Neuronal stem cell (in vitro differentiated cells): ENCODE data around the gene MAPKBP1.
A peak's percentile ranks its signal among the peaks of the same experiment; 100 is the strongest.

Experiments
- DNase-seq: peaks from one replicate; pipeline ENCODE4 v3.0.0-alpha.2; 2013; ENCODE audit warnings: low spot score
- H2AFZ ChIP-seq: one replicate; pipeline ENCODE4 v1.6.1; 2013; ENCODE audit warnings: mild to moderate bottlenecking, low read length, inconsistent platforms
- H2AK5ac ChIP-seq: 2 replicates; pipeline ENCODE4 v1.6.1; 2013; ENCODE audit warnings: low read depth, mild to moderate bottlenecking, inconsistent platforms, low read length, moderate library complexity, mixed read lengths
- H2BK120ac ChIP-seq: 2 replicates; pipeline ENCODE4 v1.6.1; 2013; ENCODE audit warnings: low read depth, mild to moderate bottlenecking, inconsistent platforms, low read length, moderate library complexity, mixed read lengths
- H2BK12ac ChIP-seq: one replicate; pipeline ENCODE4 v1.6.1; 2013; ENCODE audit warnings: low read length, inconsistent platforms
- H2BK15ac ChIP-seq: 2 replicates; pipeline ENCODE4 v1.6.1; 2013; ENCODE audit warnings: mild to moderate bottlenecking, low read length, inconsistent platforms, mixed read lengths
- H2BK5ac ChIP-seq: one replicate; pipeline ENCODE4 v1.6.1; 2013; ENCODE audit warnings: inconsistent platforms, mild to moderate bottlenecking, low read length, moderate library complexity
- H3K14ac ChIP-seq: one replicate; pipeline ENCODE4 v1.6.1; 2013; ENCODE audit warnings: low read length, inconsistent platforms
- H3K18ac ChIP-seq: 2 replicates; pipeline ENCODE4 v1.6.1; 2013; ENCODE audit warnings: low read length, inconsistent platforms
- H3K23ac ChIP-seq: 2 replicates; pipeline ENCODE4 v1.6.1; 2013; ENCODE audit warnings: low read depth, mild to moderate bottlenecking, mixed read lengths, low read length, inconsistent platforms; ENCODE audit not compliant: poor library complexity
- H3K27ac ChIP-seq: replicated peaks from 3 replicates; pipeline ENCODE4 v1.5.1; 2013; ENCODE audit warnings: low read length, inconsistent platforms
- H3K27me3 ChIP-seq, 3 experiments: 2 replicates each; pipeline ENCODE4 v1.6.1; 2013; ENCODE audit warnings: low read length in 3 of 3, mild to moderate bottlenecking in 2 of 3, inconsistent platforms in 1 of 3, low read depth in 1 of 3, mixed read lengths in 1 of 3, moderate library complexity in 1 of 3; ENCODE audit not compliant: control insufficient read depth in 3 of 3, insufficient read depth in 3 of 3
- H3K36me3 ChIP-seq, 2 donors: replicated peaks in 1 of 2; 2 replicates each; pipeline ENCODE4 v1.6.1; 2013; ENCODE audit warnings: low read length in 2 of 2; ENCODE audit not compliant: control insufficient read depth in 2 of 2, insufficient read depth in 2 of 2
- H3K4ac ChIP-seq: 2 replicates; pipeline ENCODE4 v1.6.1; 2013; ENCODE audit warnings: inconsistent platforms, mild to moderate bottlenecking, low read length, moderate library complexity
- H3K4me1 ChIP-seq, 2 donors: 1 replicate in 1 of 2; 2 replicates in 1 of 2; pipeline ENCODE4 v1.6.1; 2013; ENCODE audit warnings: low read length in 2 of 2, low read depth in 1 of 2; ENCODE audit not compliant: control insufficient read depth in 2 of 2, insufficient read depth in 1 of 2
- H3K4me2 ChIP-seq: one replicate; pipeline ENCODE4 v1.6.1; 2013; ENCODE audit warnings: mild to moderate bottlenecking, low read length, inconsistent platforms; ENCODE audit not compliant: insufficient read depth, poor library complexity, severe bottlenecking
- H3K4me3 ChIP-seq, 2 donors: 2 replicates each; pipeline ENCODE4 v1.5.1; 2013; ENCODE audit warnings: low read length in 2 of 2, mild to moderate bottlenecking in 2 of 2, inconsistent platforms in 1 of 2, moderate library complexity in 1 of 2
- H3K79me1 ChIP-seq: one replicate; pipeline ENCODE4 v1.6.1; 2013; ENCODE audit warnings: low read depth, mild to moderate bottlenecking, inconsistent platforms, low read length, moderate library complexity
- H3K9ac ChIP-seq: one replicate; pipeline ENCODE4 v1.6.1; 2013; ENCODE audit warnings: mild to moderate bottlenecking, low read depth, low read length, inconsistent platforms; ENCODE audit not compliant: poor library complexity
- H3K9me3 ChIP-seq, 2 donors: replicated peaks in 1 of 2; 2 replicates each; pipeline versions ENCODE3 to v1.6.1; 2013; ENCODE audit warnings: low read length in 2 of 2, mild to moderate bottlenecking in 2 of 2, inconsistent platforms in 1 of 2, low read depth in 1 of 2, mixed read lengths in 1 of 2, moderate library complexity in 1 of 2; ENCODE audit not compliant: control insufficient read depth in 2 of 2, insufficient read depth in 1 of 2
- H4K8ac ChIP-seq: one replicate; pipeline ENCODE4 v1.6.1; 2013; ENCODE audit warnings: low read depth, mild to moderate bottlenecking, inconsistent platforms, low read length, moderate library complexity
- H4K91ac ChIP-seq: one replicate; pipeline ENCODE4 v1.6.1; 2013; ENCODE audit warnings: low read length, low read depth, mild to moderate bottlenecking, inconsistent platforms; ENCODE audit not compliant: poor library complexity
- WGBS, 2 donors: extraction: QIAGEN DNeasy Blood & Tissue Kit; methylation state at CpG; one replicate each; pipeline ENCODE4 v1.1.7; 2013; ENCODE audit warnings: missing lambda C conversion rate in 2 of 2, mixed read lengths in 1 of 2; ENCODE audit not compliant: insufficient read length in 2 of 2, insufficient replicate concordance in 1 of 2; ENCODE audit errors: extremely low coverage in 2 of 2; 5-methylcytosine and 5-hydroxymethylcytosine counted together

MAPKBP1 gene

DNA sequence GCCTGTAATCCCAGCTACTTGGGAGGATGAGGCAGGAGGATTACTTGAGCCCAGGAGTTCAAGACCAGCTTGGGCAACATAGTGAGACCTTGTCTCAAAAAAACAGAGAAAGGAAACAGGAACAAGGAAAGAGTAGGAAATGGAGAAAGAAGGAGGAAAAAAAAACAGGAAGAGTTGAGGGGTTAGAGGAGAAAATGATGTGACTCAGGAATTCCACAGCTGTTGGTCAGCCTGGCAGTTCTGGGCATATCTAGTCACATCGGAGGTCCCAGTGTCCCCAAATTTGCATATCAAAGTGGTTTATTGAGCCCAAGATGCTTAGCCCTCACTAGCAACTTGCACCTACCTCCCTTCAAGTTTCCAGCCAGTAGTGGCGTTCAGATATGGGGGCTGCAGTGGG lies 34.8 kb downstream of the MAPKBP1 start:
- Histone ChIP-seq H3K27me3 (no peaks in the 10 kb centered on the region), H3K79me1 (no peaks in the 10 kb centered on the region), H3K36me3 (peaks cover under 1 to 4% of the 10 kb centered on the region in 2 donors), H4K8ac (no peak overlapping the region), H2BK5ac (peak overlapping the region; percentile 25), H4K91ac (no peak overlapping the region), H3K9ac (no peak overlapping the region), H3K9me3 (no peaks in the 10 kb centered on the region), H2BK120ac (no peak overlapping the region), H2BK12ac (no peak overlapping the region), H3K14ac (no peak overlapping the region), H3K27ac (no peak overlapping the region), H2AK5ac (no peak overlapping the region), H2AFZ (no peak overlapping the region), H3K23ac (no peak overlapping the region), H3K4ac (no peak overlapping the region), H3K4me3 (no peak overlapping the region), H2BK15ac (no peak overlapping the region), H3K4me1 (peaks cover 0 to 4% of the 10 kb centered on the region in 2 donors), H3K18ac (no peak overlapping the region), H3K4me2 (no peak overlapping the region)
- no peak for DNase-seq
- no CpG with 5 or more reads among the region's 2 CpGs for WGBS, 2 donors

DNA sequence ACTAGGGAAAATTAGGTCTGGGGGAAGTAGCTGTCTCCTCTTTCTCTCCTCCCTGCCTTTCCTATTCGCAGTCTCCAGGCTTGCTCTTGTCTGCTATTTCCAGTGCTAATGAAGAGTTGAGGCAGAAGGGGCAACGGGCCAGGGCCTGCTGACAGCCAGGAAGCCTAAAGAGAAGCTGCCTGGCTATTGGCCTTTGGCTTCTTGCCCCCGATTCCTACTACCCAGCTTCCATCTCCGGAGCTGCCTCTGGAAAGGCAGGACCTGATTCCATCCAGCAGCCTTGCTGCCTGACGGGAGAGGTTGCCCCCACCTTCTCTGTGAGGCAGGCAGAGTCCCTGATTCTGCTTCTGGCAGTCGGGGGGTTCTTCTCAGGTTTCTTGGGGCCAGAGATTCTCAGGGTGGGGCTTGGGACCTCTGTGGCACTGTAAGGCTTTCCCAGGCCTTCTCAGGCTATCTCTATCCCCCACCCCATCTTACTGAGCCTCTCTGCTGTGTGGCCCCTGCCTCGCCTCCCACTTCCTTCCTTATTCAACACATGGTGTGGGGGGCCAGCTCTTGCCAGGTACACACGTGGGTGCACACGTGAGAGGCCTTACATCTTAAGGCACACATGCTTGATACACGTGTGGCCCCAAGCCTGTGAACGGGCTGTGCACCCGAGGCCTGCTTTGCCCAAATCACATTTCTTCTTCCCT lies 35.4 kb downstream of the MAPKBP1 start:
- Histone ChIP-seq H3K4me2 (no peak overlapping the region), H3K9me3 (no peaks in the 10 kb centered on the region), H2AFZ (no peak overlapping the region), H2BK120ac (no peak overlapping the region), H2AK5ac (no peak overlapping the region), H3K4ac (no peak overlapping the region), H3K4me1 (no peaks in the 10 kb centered on the region), H3K9ac (no peak overlapping the region), H4K91ac (no peak overlapping the region), H2BK12ac (no peak overlapping the region), H3K18ac (no peak overlapping the region), H3K4me3 (no peak overlapping the region), H3K36me3 (peaks cover 4 to 7% of the 10 kb centered on the region in 2 donors), H3K23ac (no peak overlapping the region), H3K14ac (no peak overlapping the region), H2BK5ac (peak overlapping the region; percentile 25), H4K8ac (no peak overlapping the region), H2BK15ac (no peak overlapping the region), H3K27me3 (no peaks in the 10 kb centered on the region), H3K27ac (no peak overlapping the region), H3K79me1 (no peaks in the 10 kb centered on the region)
- no peak for DNase-seq
- WGBS, 2 donors, result no CpG with 5 or more reads among the region's 12 CpGs

DNA sequence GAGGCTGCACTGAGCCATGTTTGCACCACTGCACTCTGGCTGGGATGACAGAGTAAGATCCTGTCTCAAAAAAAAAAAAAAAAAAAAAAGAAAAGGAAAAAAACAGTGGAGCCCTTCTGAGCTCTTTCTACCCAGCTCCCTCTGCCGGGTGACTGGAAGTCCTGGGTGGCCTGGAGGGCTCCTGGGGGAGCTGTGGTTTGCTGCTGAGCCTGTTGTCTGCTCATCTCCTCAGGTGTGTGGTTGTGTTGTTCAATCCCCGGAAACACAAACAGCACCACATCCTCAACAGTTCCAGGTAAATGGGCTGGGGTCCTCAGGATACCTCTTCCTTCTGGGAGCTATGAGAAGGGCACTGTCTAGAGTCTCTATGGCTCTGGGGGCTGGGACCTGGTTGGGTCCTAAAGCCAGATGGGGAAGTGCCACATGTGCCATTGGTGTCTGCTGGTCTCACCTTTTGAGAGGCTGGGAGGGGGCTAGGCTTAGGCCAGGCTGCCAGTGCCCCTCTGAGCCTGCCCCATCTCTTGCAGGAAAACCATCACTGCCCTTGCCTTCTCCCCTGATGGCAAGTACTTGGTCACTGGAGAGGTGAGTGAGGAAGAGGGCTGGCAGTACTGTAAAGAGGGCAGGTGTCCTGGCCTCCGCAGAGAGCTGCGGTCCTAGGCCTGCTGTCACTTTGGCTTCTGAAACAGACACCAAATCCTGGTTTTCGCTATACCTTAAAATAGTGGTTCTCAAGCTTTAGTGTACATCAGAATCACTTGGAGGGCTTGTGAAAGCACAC lies 36.6 kb downstream of the MAPKBP1 start:
- Histone ChIP-seq H3K4ac (no peak overlapping the region), H4K91ac (no peak overlapping the region), H3K4me1 (no peaks in the 10 kb centered on the region), H3K9me3 (no peaks in the 10 kb centered on the region), H3K27ac (no peak overlapping the region), H2BK12ac (no peak overlapping the region), H2BK5ac (no peak overlapping the region), H3K4me2 (no peak overlapping the region), H2AFZ (no peak overlapping the region), H3K18ac (no peak overlapping the region), H3K23ac (no peak overlapping the region), H3K9ac (peak overlapping the region; percentile 63), H3K4me3 (no peak overlapping the region), H3K79me1 (no peaks in the 10 kb centered on the region), H3K27me3 (no peaks in the 10 kb centered on the region), H3K14ac (no peak overlapping the region), H2AK5ac (no peak overlapping the region), H3K36me3 (peaks cover 6 to 17% of the 10 kb centered on the region in 2 donors), H4K8ac (no peak overlapping the region), H2BK15ac (no peak overlapping the region), H2BK120ac (no peak overlapping the region)
- no peak for DNase-seq
- WGBS, 2 donors, result no CpG with 5 or more reads among the region's 5 CpGs

DNA sequence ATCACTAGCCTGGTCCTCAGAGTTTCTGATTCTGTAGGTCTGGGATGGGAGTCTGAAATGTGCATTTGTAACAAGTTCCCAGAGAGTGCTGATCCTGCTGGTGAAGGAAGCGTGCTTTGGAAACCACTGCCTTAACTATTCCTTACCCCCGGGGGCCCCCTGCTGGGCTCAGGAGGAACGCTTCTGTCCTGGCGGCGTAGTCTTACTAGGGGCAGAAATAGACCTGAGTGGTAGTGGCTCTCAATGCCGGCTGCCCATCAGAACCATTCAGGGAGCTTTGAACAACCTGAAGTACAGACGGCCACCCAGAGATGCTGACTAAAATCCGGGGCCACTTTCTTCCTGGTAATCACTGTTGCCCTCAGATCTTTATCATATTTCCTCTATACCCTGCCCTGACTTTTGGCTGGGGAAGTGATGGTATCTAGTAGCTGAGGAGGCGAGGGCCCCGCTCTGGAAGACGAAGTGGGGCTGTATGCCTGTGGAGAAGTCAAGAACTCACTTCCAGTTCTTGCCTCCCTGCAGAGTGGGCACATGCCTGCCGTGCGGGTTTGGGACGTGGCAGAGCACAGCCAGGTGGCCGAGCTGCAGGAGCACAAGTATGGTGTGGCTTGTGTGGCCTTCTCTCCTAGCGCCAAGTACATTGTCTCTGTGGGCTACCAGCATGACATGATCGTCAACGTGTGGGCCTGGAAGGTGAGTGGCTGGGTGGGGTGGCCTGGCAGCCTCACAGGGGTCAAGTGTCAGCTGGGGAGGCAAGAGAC lies 37.3 kb downstream of the MAPKBP1 start:
- Histone ChIP-seq H2BK5ac (no peak overlapping the region), H3K4me3 (peak overlapping the region in 1 of 2 donors; percentile 41), H2AFZ (no peak overlapping the region), H3K27ac (no peak overlapping the region), H2BK12ac (no peak overlapping the region), H2BK120ac (no peak overlapping the region), H3K4me2 (no peak overlapping the region), H3K4ac (no peak overlapping the region), H3K36me3 (peaks cover 6 to 24% of the 10 kb centered on the region in 2 donors), H2BK15ac (no peak overlapping the region), H3K79me1 (no peaks in the 10 kb centered on the region), H3K9me3 (no peaks in the 10 kb centered on the region), H3K18ac (no peak overlapping the region), H3K23ac (no peak overlapping the region), H2AK5ac (no peak overlapping the region), H3K9ac (no peak overlapping the region), H4K8ac (no peak overlapping the region), H4K91ac (no peak overlapping the region), H3K4me1 (no peaks in the 10 kb centered on the region), H3K14ac (no peak overlapping the region), H3K27me3 (no peaks in the 10 kb centered on the region)
- DNase-seq, result peak; percentile 64
- no CpG with 5 or more reads among the region's 18 CpGs for WGBS, 2 donors
